MM.1S (cell line): ENCODE results near the gene RNF187.
A peak's percentile ranks its signal among the peaks of the same experiment; 100 is the strongest.

Experiments used
- DNase-seq: peaks from one replicate; pipeline ENCODE4 v3.0.0-alpha.2; 2015
- H2AFZ ChIP-seq: fragments of 300-600 bp; sonication (generic); 2 replicates; pipeline ENCODE4 v1.6.0; 2016; ENCODE audit warnings: antibody characterized with exemption, low read length
- H3F3A ChIP-seq: fragments of 300-600 bp; sonication (generic); 2 replicates; pipeline ENCODE4 v1.6.1; 2016; ENCODE audit warnings: mild to moderate bottlenecking, antibody characterized with exemption, low read length, moderate library complexity, mixed read lengths; ENCODE audit not compliant: insufficient read depth
- H3K27ac ChIP-seq: fragments of 300-600 bp; sonication (generic); 2 replicates; pipeline ENCODE4 v1.5.1; 2016; ENCODE audit warnings: mild to moderate bottlenecking, low read length
- H3K27me3 ChIP-seq: fragments of 300-600 bp; sonication (generic); replicated peaks from 2 replicates; pipeline ENCODE4 v1.6.0; 2016; ENCODE audit warnings: low read length; ENCODE audit not compliant: insufficient read depth
- H3K36me3 ChIP-seq: fragments of 300-600 bp; sonication (generic); replicated peaks from 2 replicates; pipeline ENCODE4 v1.6.1; 2016; ENCODE audit warnings: mild to moderate bottlenecking, low read length, mixed read lengths; ENCODE audit not compliant: insufficient read depth
- H3K4me1 ChIP-seq: fragments of 300-600 bp; sonication (generic); 2 replicates; pipeline ENCODE4 v1.6.1; 2016; ENCODE audit warnings: low read length, mixed read lengths
- H3K4me2 ChIP-seq: fragments of 300-600 bp; sonication (generic); 2 replicates; pipeline ENCODE4 v1.6.0; 2016; ENCODE audit warnings: low read depth, low read length
- H3K4me3 ChIP-seq: fragments of 300-600 bp; sonication (generic); 2 replicates; pipeline ENCODE4 v1.5.1; 2016; ENCODE audit warnings: low read length, mixed read lengths
- H3K79me2 ChIP-seq: fragments of 300-600 bp; sonication (generic); 2 replicates; pipeline ENCODE4 v1.6.1; 2016; ENCODE audit warnings: mixed run types, low read length, mixed read lengths
- H3K9ac ChIP-seq: fragments of 300-600 bp; sonication (generic); 2 replicates; pipeline ENCODE4 v1.6.1; 2016; ENCODE audit warnings: low read length, mixed read lengths
- H3K9me2 ChIP-seq: fragments of 300-600 bp; sonication (generic); replicated peaks from 2 replicates; pipeline ENCODE4 v1.6.1; 2016; ENCODE audit warnings: mild to moderate bottlenecking, low read length, mixed read lengths; ENCODE audit not compliant: insufficient read depth
- H3K9me3 ChIP-seq: fragments of 300-600 bp; sonication (generic); replicated peaks from 2 replicates; pipeline ENCODE4 v1.6.1; 2016; ENCODE audit warnings: mild to moderate bottlenecking, low read length, mixed read lengths; ENCODE audit not compliant: insufficient read depth
- H4K20me1 ChIP-seq: fragments of 300-600 bp; sonication (generic); 2 replicates; pipeline ENCODE4 v1.6.1; 2016; ENCODE audit warnings: mild to moderate bottlenecking, low read length, moderate library complexity, mixed read lengths; ENCODE audit not compliant: insufficient read depth
- EZH2 ChIP-seq: fragments of 300-600 bp; sonication (generic); optimal IDR thresholded peaks from 2 replicates; pipeline ENCODE3; 2017; ENCODE audit warnings: low read depth, mild to moderate bottlenecking, antibody characterized with exemption, low read length, mixed read lengths
- EZH2phosphoT487 ChIP-seq: fragments of 300-600 bp; sonication (generic); IDR thresholded peaks from 2 replicates; pipeline ENCODE4 v1.6.1; 2018; ENCODE audit warnings: antibody characterized with exemption, low read length
- TF ChIP-seq, protein P1 (sequence below): fragments of 300-600 bp; sonication (generic); IDR thresholded peaks from 2 replicates; pipeline ENCODE4 v1.5.1; 2016; ENCODE audit warnings: antibody characterized with exemption, low read length, mixed read lengths

Gene RNF187

DNA sequence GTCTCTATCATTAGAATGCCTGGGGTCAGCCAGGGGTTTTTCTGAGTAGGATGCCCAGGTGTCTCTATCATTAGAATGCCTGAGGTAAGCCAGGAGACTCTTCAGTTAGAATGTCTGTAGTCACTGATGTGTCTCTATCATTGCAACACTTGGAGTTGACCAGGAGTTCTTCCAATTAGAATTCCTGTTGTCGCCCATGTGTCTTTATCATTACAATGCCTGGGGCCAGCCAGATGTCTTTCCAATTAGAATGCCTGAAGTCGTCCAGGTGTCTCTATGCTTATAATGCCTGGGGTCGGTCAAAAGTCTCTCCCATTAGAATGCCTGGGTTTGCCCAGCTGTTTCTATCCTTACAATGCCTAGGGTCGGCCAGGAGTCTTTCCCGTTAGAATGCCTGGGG is 55.8 kb downstream of the RNF187 start:
- H3K9ac ChIP-seq = no peak overlapping the region
- H3K4me2 ChIP-seq = peak overlapping the region; percentile 38; the same call in 1 of the 2 replicates
- H3K4me3 ChIP-seq = no peak overlapping the region
- peaks cover 56% of the 10 kb centered on the region for H3K4me1 ChIP-seq
- H3K79me2 ChIP-seq = no peaks in the 10 kb centered on the region
- H3K9me3 ChIP-seq = no peaks in the 10 kb centered on the region
- H3F3A ChIP-seq = peaks cover 32% of the 10 kb centered on the region
- H3K36me3 ChIP-seq = no peaks in the 10 kb centered on the region
- no peak overlapping the region for H3K27ac ChIP-seq
- H4K20me1 ChIP-seq = no peaks in the 10 kb centered on the region
- H2AFZ ChIP-seq = no peak overlapping the region
- no peak for DNase-seq
- no peak for TF ChIP-seq EZH2phosphoT487
- TF ChIP-seq, protein P1, sequence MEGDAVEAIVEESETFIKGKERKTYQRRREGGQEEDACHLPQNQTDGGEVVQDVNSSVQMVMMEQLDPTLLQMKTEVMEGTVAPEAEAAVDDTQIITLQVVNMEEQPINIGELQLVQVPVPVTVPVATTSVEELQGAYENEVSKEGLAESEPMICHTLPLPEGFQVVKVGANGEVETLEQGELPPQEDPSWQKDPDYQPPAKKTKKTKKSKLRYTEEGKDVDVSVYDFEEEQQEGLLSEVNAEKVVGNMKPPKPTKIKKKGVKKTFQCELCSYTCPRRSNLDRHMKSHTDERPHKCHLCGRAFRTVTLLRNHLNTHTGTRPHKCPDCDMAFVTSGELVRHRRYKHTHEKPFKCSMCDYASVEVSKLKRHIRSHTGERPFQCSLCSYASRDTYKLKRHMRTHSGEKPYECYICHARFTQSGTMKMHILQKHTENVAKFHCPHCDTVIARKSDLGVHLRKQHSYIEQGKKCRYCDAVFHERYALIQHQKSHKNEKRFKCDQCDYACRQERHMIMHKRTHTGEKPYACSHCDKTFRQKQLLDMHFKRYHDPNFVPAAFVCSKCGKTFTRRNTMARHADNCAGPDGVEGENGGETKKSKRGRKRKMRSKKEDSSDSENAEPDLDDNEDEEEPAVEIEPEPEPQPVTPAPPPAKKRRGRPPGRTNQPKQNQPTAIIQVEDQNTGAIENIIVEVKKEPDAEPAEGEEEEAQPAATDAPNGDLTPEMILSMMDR = no peak
- no peak for TF ChIP-seq EZH2
- no peaks in the 10 kb centered on the region for H3K9me2 ChIP-seq
- no peaks in the 10 kb centered on the region for H3K27me3 ChIP-seq

DNA sequence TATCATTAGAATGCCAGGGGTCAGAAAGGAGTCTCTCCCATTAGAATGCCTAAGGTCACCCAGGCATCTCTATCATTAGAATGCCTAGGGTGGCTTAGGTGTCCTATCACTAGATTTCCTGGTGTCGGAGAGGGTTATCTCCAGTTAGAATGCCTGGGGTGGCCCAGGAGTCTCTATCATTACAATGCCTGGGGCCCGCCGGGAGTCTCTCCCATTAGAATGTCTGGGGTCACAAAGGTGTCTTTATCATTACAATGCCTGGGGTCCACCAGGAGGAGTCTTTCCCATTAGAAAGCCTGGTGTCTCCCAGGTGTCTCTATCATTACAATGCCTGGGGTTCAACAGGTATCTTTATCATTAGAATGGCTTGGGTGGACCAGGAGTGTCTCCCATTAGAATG is 56.2 kb downstream of the RNF187 start:
- H3K4me2 ChIP-seq = peak overlapping the region; percentile 38
- DNase-seq = no peak
- no peaks in the 10 kb centered on the region for H3K79me2 ChIP-seq
- no peaks in the 10 kb centered on the region for H3K9me3 ChIP-seq
- no peaks in the 10 kb centered on the region for H3K27me3 ChIP-seq
- peaks cover 53% of the 10 kb centered on the region for H3K4me1 ChIP-seq
- no peak overlapping the region; the same call in 1 of the 2 replicates for H3K27ac ChIP-seq
- no peaks in the 10 kb centered on the region for H3K36me3 ChIP-seq
- TF ChIP-seq EZH2 (no peak), EZH2phosphoT487 (no peak)
- TF ChIP-seq, protein P1 = no peak
- no peak overlapping the region for H2AFZ ChIP-seq
- no peaks in the 10 kb centered on the region for H4K20me1 ChIP-seq
- no peaks in the 10 kb centered on the region for H3K9me2 ChIP-seq
- no peak overlapping the region for H3K4me3 ChIP-seq
- H3F3A ChIP-seq = peaks cover 31% of the 10 kb centered on the region
- H3K9ac ChIP-seq = no peak overlapping the region

DNA sequence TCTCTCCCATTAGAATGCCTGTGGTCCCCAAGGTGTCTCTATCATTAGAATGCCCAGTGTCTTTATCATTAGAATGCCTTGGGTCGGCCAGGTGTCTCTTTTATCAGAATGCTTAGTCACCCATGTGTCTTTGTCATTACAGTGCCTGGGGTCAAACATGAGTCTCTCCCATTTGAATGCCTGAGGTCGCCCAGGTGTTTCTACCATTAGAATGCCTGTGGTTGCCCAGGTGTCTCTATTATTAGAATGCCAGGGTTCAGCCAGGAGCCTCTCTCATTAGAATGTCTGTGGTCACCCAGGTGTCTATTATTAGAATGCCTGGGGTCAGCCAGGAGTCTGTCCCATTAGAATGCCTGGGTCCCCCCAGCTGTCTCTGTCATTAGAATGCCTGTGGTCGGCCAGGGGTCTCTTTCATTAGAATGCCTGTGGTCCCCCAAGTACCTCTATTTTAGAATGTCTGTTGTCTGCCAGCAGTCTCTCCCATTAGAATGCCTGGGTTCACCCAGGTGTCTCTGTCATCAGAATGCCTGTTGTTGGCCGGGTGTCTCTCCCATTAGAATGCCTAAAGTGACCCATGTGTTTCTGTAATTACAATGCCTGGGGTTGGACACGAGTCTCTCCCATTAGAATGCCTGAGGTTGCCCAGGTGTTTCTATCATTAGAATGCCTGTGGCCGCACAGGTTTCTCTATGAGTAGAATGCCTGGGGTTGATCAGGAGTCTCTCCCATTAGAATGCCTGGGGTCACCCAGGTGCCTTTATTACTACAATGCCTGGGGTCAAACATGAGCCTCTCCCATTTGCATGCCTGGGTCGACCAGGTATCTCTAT is 57.1 kb downstream of the RNF187 start:
- Histone ChIP-seq H3K9ac (no peak overlapping the region), H3K4me1 (peaks cover 47% of the 10 kb centered on the region), H3K27ac (peak overlapping the region; percentile 42; the same call in 1 of the 2 replicates), H3K9me2 (no peaks in the 10 kb centered on the region), H3K9me3 (no peaks in the 10 kb centered on the region), H4K20me1 (no peaks in the 10 kb centered on the region), H3F3A (peaks cover 31% of the 10 kb centered on the region), H3K4me3 (no peak overlapping the region), H2AFZ (no peak overlapping the region), H3K36me3 (no peaks in the 10 kb centered on the region), H3K4me2 (peak overlapping the region; percentile 45), H3K79me2 (no peaks in the 10 kb centered on the region), H3K27me3 (no peaks in the 10 kb centered on the region)
- DNase-seq = peak; percentile 99
- TF ChIP-seq, protein P1 = no peak
- TF ChIP-seq EZH2phosphoT487 = no peak
